Heart left ventricle (tissue), 13 donors: ENCODE data around the gene SPATA12.

Experiments
- POLR2A ChIP-seq, 2 donors: fragments of 450-650 bp; IDR thresholded peaks; one replicate each; pipeline ENCODE4 v1.6.1; 2017; ENCODE audit warnings: antibody characterized with exemption in 2 of 2, mild to moderate bottlenecking in 2 of 2, moderate library complexity in 2 of 2
- TF ChIP-seq, protein P1 (sequence below), 12 donors: fragments of 200-600 bp; sonication (generic) in 4 of 12; IDR thresholded peaks; one replicate each; pipeline versions ENCODE4 v1.5.0 to v1.8.0; 2018 to 2022; ENCODE audit warnings: antibody characterized with exemption in 12 of 12, mild to moderate bottlenecking in 5 of 12
- donor health status: ischemic (EF 13 %, LVEDD 7.1; RV severe dilation, severe dysfunction).
- donor health status: DM: no; HTN: yes; CAD: no.
- donor health status: DM: no; HTN: no; CAD: no.
- donor health status: ischemic (EF 25% LVEDD 6.9; RV normal size, moderate dysfunction).
- donor health status: ischemic (EF 25% LVEDD 5.7; RV mildly dilated, moderate dysfunction).
- donor health status: ischemic (EF 35%, LVEDD 5.7; RV mildly dilated, moderate dysfunction).
- donor health status: nonischemic (EF 11% LVEDD 7.7; RV severe dilation, severe dysfunction).
- donor health status: DM: yes; HTN: yes; CAD: no.
- donor health status: PGD.
- donor health status: ischemic (EF 29% LVEDD 5.4; RV normal size, mild dysfunction).
- donor health status: nonischemic (EF 23%, LVEDD 6.1; RV moderate dilation, normal function).

DNA sequence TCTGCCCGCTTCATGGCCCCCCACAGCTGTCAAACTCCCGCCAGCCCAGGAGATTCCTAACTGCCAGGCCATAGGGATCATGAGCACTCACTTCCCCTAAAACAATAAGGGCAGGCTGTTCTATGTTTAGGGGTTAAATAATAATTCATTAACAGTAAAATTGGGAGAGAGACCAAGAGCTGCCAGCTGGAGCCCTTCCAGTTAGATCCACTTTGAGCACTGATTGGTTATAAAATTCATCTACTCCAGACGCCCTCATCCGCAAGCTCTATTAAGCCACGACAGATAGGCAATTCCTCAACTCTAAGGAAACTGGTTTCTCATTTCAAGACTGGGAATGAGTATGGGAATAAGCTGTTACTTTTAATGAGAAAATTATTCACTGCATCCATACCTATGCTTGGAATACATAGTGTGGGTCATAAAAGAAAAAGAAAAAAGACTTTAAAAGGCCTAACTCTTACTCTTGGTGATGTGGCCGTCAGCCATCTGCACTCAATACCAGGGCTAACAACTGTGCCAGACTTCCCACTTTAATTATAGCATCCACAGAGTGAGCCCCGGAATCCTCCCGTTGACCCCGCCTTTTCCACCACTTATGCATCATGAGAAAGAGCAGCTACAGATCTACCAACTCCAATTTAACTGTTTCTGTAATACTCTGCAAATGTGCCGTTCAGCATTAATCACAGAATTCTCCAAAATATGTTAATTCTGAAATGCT, 60.1 kb downstream of the SPATA12 start:
- TF ChIP-seq, protein P1, sequence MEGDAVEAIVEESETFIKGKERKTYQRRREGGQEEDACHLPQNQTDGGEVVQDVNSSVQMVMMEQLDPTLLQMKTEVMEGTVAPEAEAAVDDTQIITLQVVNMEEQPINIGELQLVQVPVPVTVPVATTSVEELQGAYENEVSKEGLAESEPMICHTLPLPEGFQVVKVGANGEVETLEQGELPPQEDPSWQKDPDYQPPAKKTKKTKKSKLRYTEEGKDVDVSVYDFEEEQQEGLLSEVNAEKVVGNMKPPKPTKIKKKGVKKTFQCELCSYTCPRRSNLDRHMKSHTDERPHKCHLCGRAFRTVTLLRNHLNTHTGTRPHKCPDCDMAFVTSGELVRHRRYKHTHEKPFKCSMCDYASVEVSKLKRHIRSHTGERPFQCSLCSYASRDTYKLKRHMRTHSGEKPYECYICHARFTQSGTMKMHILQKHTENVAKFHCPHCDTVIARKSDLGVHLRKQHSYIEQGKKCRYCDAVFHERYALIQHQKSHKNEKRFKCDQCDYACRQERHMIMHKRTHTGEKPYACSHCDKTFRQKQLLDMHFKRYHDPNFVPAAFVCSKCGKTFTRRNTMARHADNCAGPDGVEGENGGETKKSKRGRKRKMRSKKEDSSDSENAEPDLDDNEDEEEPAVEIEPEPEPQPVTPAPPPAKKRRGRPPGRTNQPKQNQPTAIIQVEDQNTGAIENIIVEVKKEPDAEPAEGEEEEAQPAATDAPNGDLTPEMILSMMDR (IDR thresholded peaks at IDR 0.05): no peak
- no peak for TF ChIP-seq POLR2A (IDR thresholded peaks at IDR 0.05)
